Ishikawa (cell line): Measurements from ENCODE around the gene ZNF341.

Experiments
- CREB1 ChIP-seq: IDR thresholded peaks from 2 replicates; pipeline ENCODE4 v1.6.1; 2012; ENCODE audit warnings: low read depth
- EP300 ChIP-seq: IDR thresholded peaks from 2 replicates; pipeline ENCODE4 v1.6.1; 2012; ENCODE audit warnings: borderline replicate concordance
- MAX ChIP-seq: IDR thresholded peaks from 2 replicates; pipeline ENCODE4 v1.6.1; 2012
- RAD21 ChIP-seq: IDR thresholded peaks from 2 replicates; pipeline ENCODE4 v1.6.1; 2012; ENCODE audit warnings: low read depth
- TAF1 ChIP-seq: IDR thresholded peaks from 2 replicates; pipeline ENCODE4 v1.6.1; 2012; ENCODE audit warnings: low read depth, mild to moderate bottlenecking

- TF ChIP-seq TAF1 (no peak), EP300 (no peak), RAD21 (no peak), CREB1 (no peak), MAX (no peak)
Observed at GRCh38 chr20:33816191-33816590, 84.4 kb downstream of the ZNF341 start.
